Epithelial cell of proximal tubule (primary cell): ENCODE results near the gene FAM124B. TPM values are rescaled to one million over a fixed set of nuclear protein-coding genes. Genes with fewer than 3 reads are reported as not detected.

Source experiments
- DNase-seq: peaks from one replicate; pipeline ENCODE4 v3.0.0-alpha.2; 2011; ENCODE audit warnings: low read depth
- H3K4me3 ChIP-seq: 2 replicates; pipeline ENCODE4 v1.5.1; 2011; ENCODE audit warnings: low read depth, mild to moderate bottlenecking, low read length
- total RNA-seq: library from RNA; depleted of rRNA; stranded (reverse); fragments of >200 nt; gene quantifications from 2 replicates; pipeline ENCODE4 v1.2.3, GENCODE V29; 2015
- TF ChIP-seq, protein P1 (sequence below): conservative IDR thresholded peaks from 2 replicates; pipeline ENCODE4 v1.5.1; 2012; ENCODE audit warnings: low read depth, mild to moderate bottlenecking, low read length

Gene FAM124B
- total RNA-seq, 1 donor from 2014 or later: not detected

DNA sequence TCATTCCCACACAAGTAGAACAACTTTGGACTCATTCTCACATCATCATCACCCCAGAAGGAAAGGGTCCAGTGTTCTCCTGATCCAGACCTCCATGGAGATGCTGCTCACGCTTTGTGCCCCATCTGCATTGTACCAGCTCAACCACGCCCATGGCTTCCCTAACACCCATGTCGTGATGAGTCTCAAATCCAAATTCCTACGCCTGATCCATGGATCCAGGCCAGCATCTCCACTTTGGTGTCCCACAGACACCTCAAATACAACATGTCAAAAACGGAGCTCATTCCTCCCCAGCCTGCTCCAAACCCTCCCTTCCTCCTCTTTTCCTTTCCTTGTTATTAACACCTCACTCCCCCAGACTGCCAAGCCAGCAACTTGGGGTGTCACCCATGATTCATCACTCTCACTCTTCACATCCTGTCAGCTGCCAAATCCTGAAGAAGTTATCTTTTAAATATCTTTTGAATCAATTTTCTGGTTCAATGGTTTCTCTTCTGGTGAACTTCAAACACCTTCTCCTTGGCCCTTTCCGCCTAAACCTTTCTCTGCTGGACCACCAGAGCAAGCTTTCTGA, 30.2 kb upstream of the FAM124B start:
- DNase-seq: no peak
- TF ChIP-seq, protein P1, sequence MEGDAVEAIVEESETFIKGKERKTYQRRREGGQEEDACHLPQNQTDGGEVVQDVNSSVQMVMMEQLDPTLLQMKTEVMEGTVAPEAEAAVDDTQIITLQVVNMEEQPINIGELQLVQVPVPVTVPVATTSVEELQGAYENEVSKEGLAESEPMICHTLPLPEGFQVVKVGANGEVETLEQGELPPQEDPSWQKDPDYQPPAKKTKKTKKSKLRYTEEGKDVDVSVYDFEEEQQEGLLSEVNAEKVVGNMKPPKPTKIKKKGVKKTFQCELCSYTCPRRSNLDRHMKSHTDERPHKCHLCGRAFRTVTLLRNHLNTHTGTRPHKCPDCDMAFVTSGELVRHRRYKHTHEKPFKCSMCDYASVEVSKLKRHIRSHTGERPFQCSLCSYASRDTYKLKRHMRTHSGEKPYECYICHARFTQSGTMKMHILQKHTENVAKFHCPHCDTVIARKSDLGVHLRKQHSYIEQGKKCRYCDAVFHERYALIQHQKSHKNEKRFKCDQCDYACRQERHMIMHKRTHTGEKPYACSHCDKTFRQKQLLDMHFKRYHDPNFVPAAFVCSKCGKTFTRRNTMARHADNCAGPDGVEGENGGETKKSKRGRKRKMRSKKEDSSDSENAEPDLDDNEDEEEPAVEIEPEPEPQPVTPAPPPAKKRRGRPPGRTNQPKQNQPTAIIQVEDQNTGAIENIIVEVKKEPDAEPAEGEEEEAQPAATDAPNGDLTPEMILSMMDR: no peak
- no peak overlapping the region for H3K4me3 ChIP-seq

- TF ChIP-seq, protein P1: no peak
- H3K4me3 ChIP-seq: no peak overlapping the region
- DNase-seq: no peak
These were observed 27.5 kb upstream of the FAM124B start for GRCh38 chr2:224429441-224429810.

- DNase-seq: no peak
- H3K4me3 ChIP-seq: no peak overlapping the region
- TF ChIP-seq, protein P1: no peak
These were observed 27.0 kb upstream of the FAM124B start for GRCh38 chr2:224428787-224429440.

GRCh38 chr2:224427471-224427870, 25.6 kb upstream of the FAM124B start:
- no peak overlapping the region for H3K4me3 ChIP-seq
- TF ChIP-seq, protein P1: no peak
- DNase-seq: no peak

DNA sequence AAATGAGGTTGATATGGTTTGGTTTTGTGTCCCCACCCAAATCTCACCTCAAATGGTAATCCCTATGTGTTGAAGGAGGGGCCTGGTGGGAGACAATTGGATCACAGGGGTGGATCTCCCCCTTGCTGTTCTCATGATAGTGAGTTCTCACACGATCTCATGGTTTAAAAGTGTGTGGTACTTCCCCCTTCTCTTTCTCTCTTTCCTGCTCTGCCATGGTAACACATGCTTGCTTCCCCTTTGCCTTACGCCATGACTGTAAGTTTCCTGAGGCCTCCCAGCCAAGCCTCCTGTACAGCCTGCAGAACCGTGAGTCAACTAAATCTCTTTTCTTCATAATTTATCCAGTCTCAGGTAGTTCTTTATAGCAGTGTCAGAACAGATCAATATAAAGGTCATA, 24.7 kb upstream of the FAM124B start:
- no peak for DNase-seq
- no peak overlapping the region for H3K4me3 ChIP-seq
- TF ChIP-seq, protein P1: no peak

DNA sequence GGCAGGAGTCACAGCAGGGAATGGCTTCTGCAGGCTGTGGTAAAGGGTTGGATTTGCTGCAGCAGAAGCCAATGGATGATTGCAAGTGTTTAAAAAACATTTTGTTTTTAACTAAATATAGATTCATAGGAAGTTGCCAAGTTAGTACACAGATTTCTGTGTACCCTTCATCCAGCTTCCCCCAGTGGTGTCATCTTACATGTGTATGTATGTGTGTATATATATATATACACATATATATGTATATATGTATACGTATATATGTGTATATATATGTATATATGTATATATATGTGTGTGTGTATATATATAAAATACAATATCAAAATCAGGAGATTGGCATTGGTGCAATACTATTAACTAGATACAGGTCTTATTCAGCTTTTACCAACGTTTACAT, 19.2 kb upstream of the FAM124B start:
- TF ChIP-seq, protein P1: no peak
- no peak for DNase-seq
- no peak overlapping the region for H3K4me3 ChIP-seq

DNA sequence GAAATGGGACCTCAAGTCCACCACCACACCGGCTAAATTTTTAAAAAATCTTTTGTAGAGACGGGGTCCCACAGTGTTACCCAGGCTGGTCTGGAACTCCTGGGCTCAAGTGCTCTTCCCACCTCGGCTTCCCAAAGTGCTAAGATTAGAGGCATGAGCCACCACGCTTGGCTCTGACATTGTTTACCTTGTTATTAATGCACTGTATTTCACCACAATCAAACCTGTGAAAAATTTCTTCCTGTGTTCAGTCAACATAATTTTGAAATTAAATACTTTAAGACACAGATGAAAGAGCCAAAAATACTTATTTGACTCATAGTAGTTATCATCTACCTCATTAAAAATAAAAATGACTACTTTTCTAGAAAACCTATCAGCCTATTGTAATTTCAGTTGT, 16.0 kb upstream of the FAM124B start:
- no peak for DNase-seq
- TF ChIP-seq, protein P1: no peak
- no peak overlapping the region for H3K4me3 ChIP-seq
